GM21528 (cell line): Measurements from ENCODE around the gene CTNNBIP1.

Experiments used
- ATAC-seq: cut with Tn5 transposase; IDR thresholded peaks from one replicate; pipeline ENCODE4 v1.9.1; 2021; ENCODE audit warnings: mild to moderate bottlenecking, moderate library complexity; ENCODE audit not compliant: unreplicated experiment, low FRiP score

Gene CTNNBIP1

GRCh38 chr1:9881838-9882249, 28.2 kb downstream of the CTNNBIP1 start:
- ATAC-seq: no peak

- no peak for ATAC-seq
Observed at GRCh38 chr1:9878404-9878803, 31.7 kb downstream of the CTNNBIP1 start.

- no peak for ATAC-seq
Observed at GRCh38 chr1:9877962-9878361, 32.1 kb downstream of the CTNNBIP1 start.

GRCh38 chr1:9875636-9876000, 34.5 kb downstream of the CTNNBIP1 start:
- ATAC-seq: no peak

GRCh38 chr1:9874959-9875635, 35.0 kb downstream of the CTNNBIP1 start:
- ATAC-seq: no peak

GRCh38 chr1:9874412-9874811, 35.7 kb downstream of the CTNNBIP1 start:
- no peak for ATAC-seq

- ATAC-seq: no peak
Observed at GRCh38 chr1:9873992-9874391, 36.1 kb downstream of the CTNNBIP1 start.

- no peak for ATAC-seq
Observed at GRCh38 chr1:9873385-9873784, 36.7 kb downstream of the CTNNBIP1 start.

GRCh38 chr1:9872430-9873165, 37.5 kb downstream of the CTNNBIP1 start:
- ATAC-seq: no peak

GRCh38 chr1:9871707-9872425, 38.2 kb downstream of the CTNNBIP1 start:
- ATAC-seq: no peak

- ATAC-seq: no peak
Observed at GRCh38 chr1:9871021-9871420, 39.0 kb downstream of the CTNNBIP1 start.

- no peak for ATAC-seq
Observed at GRCh38 chr1:9870572-9870971, 39.5 kb downstream of the CTNNBIP1 start.

- no peak for ATAC-seq
Observed at GRCh38 chr1:9869831-9870251, 40.2 kb downstream of the CTNNBIP1 start.

GRCh38 chr1:9868244-9868590, 41.9 kb downstream of the CTNNBIP1 start:
- ATAC-seq: no peak

- peak; percentile 56 for ATAC-seq
Observed at GRCh38 chr1:9867408-9868243, 42.4 kb downstream of the CTNNBIP1 start.

GRCh38 chr1:9866836-9867235, 43.2 kb downstream of the CTNNBIP1 start:
- ATAC-seq: no peak

- ATAC-seq: no peak
Observed at GRCh38 chr1:9865724-9866123, 44.3 kb downstream of the CTNNBIP1 start.

GRCh38 chr1:9863371-9863770, 46.7 kb downstream of the CTNNBIP1 start:
- ATAC-seq: no peak

GRCh38 chr1:9861360-9861759, 48.7 kb downstream of the CTNNBIP1 start:
- ATAC-seq: no peak

GRCh38 chr1:9860887-9861286, 49.2 kb downstream of the CTNNBIP1 start:
- ATAC-seq: no peak
